Osteocyte (in vitro differentiated cells): ENCODE data around the gene SCN2B. TPM values are rescaled to one million over a fixed set of nuclear protein-coding genes. Genes with fewer than 3 reads are reported as not detected.

Source experiments
- DNase-seq: peaks from one replicate; pipeline ENCODE4 v3.0.0; 2021; ENCODE audit warnings: mixed read lengths; ENCODE audit not compliant: unreplicated experiment; ENCODE audit errors: extremely low spot score
- H3K27ac Mint-ChIP-seq: one replicate; pipeline ENCODE4 v1.8.0; 2021; ENCODE audit warnings: mild to moderate bottlenecking, mixed read lengths; ENCODE audit not compliant: unreplicated experiment
- H3K27me3 Mint-ChIP-seq: one replicate; pipeline ENCODE4 v1.8.0; 2021; ENCODE audit warnings: mixed read lengths; ENCODE audit not compliant: unreplicated experiment
- H3K36me3 Mint-ChIP-seq: one replicate; pipeline ENCODE4 v1.8.0; 2021; ENCODE audit warnings: mixed read lengths; ENCODE audit not compliant: unreplicated experiment
- H3K4me1 Mint-ChIP-seq: one replicate; pipeline ENCODE4 v1.8.0; 2021; ENCODE audit warnings: mixed read lengths; ENCODE audit not compliant: unreplicated experiment
- H3K4me3 Mint-ChIP-seq: one replicate; pipeline ENCODE4 v1.8.0; 2021; ENCODE audit warnings: mild to moderate bottlenecking, moderate library complexity, mixed read lengths; ENCODE audit not compliant: unreplicated experiment
- H3K9me3 Mint-ChIP-seq: one replicate; pipeline ENCODE4 v1.8.0; 2021; ENCODE audit warnings: mixed read lengths; ENCODE audit not compliant: unreplicated experiment
- total RNA-seq: library from RNA; stranded (reverse); gene quantifications from 2 replicates; pipeline ENCODE4 v1.2.1, GENCODE V29; 2021
- TF ChIP-seq, protein P1 (sequence below): fragments of 200-600 bp; sonication (generic); IDR thresholded peaks from 2 replicates; pipeline ENCODE4 v1.5.0; 2021; ENCODE audit warnings: antibody characterized with exemption, mild to moderate bottlenecking, moderate library complexity

SCN2B gene
- total RNA-seq, 1 donor from 2014 or later: not detected

DNA sequence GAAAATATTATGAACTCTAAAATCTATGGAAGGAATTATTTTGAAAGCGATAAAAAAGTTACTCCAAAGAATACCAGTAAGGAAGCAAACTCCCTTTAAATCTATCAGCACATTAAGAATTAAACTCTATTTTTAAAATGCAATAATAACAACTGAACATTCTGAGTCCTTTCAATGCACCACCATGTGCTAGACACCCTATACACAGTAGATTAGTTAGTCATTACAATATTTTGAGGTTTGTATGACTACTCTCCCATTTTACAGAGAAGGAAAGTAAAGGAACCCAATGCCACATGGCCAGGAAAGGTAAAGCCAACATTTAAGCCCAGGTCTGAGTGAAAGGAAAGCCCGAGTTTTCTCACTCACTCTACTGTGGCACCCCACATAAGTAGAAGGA is 30.6 kb upstream of the SCN2B start:
- peaks cover 4% of the 10 kb centered on the region for H3K4me1 Mint-ChIP-seq
- H3K27me3 Mint-ChIP-seq: peaks cover 59% of the 10 kb centered on the region
- TF ChIP-seq, protein P1, sequence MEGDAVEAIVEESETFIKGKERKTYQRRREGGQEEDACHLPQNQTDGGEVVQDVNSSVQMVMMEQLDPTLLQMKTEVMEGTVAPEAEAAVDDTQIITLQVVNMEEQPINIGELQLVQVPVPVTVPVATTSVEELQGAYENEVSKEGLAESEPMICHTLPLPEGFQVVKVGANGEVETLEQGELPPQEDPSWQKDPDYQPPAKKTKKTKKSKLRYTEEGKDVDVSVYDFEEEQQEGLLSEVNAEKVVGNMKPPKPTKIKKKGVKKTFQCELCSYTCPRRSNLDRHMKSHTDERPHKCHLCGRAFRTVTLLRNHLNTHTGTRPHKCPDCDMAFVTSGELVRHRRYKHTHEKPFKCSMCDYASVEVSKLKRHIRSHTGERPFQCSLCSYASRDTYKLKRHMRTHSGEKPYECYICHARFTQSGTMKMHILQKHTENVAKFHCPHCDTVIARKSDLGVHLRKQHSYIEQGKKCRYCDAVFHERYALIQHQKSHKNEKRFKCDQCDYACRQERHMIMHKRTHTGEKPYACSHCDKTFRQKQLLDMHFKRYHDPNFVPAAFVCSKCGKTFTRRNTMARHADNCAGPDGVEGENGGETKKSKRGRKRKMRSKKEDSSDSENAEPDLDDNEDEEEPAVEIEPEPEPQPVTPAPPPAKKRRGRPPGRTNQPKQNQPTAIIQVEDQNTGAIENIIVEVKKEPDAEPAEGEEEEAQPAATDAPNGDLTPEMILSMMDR: no peak
- H3K9me3 Mint-ChIP-seq: no peaks in the 10 kb centered on the region
- H3K36me3 Mint-ChIP-seq: no peaks in the 10 kb centered on the region
- DNase-seq: no peak
- H3K27ac Mint-ChIP-seq: no peak overlapping the region
- H3K4me3 Mint-ChIP-seq: no peak overlapping the region

DNA sequence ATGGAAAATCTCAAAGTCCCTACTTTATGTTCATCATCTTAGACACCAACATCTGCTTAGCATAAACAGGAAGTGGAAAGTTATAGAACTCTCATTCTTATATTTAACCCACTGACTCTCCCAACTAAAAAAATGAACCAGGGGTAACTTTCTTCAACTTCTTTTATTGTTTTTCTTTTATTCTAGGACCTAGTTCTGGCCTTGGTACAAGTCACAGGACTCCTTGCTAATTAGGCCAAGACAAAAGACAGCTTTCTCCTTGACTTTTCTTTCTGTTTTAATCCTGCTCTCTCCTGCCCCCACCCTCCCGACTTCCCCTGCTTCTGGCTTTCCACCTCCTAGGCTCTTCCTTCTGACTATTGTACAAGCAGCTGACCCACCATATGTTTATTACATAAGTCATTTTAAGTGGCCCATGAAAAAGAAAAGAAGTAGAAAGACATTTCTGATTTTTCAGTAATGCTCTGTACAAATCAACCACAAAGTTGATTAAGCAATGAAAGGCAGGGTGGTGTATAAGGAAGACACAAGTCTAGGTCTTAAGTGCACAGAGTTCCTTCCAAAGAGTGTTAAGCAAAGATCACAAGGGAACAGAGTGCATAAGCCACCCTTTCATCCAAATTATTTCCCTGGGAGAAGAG is 30.1 kb upstream of the SCN2B start:
- Mint-ChIP-seq H3K4me1 (peaks cover 4% of the 10 kb centered on the region), H3K27ac (no peak overlapping the region), H3K4me3 (no peak overlapping the region), H3K27me3 (peaks cover 54% of the 10 kb centered on the region), H3K9me3 (no peaks in the 10 kb centered on the region), H3K36me3 (no peaks in the 10 kb centered on the region)
- TF ChIP-seq, protein P1: no peak
- no peak for DNase-seq

DNA sequence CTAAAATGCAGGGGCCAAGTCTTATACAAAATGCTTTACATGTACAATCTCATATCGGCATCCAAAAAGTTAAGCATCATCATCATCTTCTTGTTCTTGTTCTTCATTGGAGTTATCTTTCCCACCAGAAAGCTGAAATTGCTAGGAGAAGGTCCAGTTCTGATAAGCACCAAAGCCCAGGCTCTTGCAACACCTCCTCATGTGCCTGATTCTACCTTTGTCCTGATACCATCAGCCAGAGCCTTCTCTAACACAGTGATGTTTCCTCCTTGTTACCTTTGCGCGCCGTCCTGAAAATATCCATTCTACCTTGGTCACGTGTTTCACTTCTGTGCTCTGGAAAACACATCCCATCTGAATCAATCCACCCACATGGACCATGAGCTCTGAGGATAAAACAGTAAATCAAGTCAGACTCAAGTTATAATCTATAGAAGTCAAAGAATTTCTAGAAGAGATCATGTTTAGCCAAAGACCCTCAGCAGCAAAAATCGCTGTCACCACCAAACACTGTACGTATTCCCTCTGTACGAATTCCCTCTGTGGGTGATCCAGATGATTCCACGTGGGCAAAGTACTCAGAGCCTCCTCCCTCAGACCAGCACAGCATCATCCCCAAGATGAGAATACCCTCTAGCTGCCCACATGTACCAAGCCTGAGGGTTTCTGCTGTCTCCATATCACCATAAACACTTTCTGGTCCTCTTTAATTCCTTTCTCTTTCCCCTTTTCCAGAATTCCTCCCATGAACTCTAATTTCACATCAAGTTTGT is 29.4 kb upstream of the SCN2B start:
- Mint-ChIP-seq H3K27me3 (peaks cover 48% of the 10 kb centered on the region), H3K27ac (no peak overlapping the region), H3K4me3 (no peak overlapping the region), H3K4me1 (peaks cover under 1% of the 10 kb centered on the region), H3K36me3 (no peaks in the 10 kb centered on the region), H3K9me3 (no peaks in the 10 kb centered on the region)
- TF ChIP-seq, protein P1: no peak
- DNase-seq: no peak

DNA sequence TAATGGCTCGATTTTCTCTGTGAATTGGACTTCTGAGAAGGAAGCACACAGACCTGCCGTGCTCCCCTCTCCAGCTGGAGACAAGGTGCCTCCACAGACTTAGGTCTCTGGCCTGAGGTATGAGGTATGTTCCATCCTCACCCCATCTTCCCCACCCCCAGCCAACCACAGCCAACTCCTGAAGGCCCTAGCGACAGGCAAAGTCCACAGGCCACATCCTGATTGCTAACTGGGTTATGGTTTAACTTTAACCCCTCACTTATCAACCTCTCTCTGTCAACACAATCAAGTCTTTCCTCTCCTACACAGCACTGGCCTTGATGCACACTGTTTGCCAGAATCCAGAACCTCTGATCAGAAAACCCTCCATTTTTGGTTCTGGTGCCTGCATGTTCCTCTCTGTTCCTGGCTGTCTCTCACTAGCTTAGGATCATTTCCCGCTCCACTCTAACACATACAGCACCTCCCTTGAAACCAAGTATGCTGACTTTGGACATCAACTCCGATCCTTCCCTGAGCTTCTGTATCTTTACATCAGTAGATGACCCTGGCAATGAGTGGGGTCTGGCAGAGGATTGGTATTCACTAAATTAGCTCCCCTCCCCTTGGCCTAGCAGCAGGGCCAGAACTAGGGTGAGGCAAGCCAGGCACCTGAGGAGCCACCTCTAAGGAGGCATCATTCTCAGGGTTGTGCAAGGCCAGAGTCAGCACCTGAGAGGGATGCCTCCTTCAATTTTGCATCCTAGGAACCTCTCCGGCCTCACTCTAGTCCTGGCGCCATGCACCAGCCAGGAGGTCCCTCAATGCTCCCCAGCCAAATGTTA is 26.4 kb upstream of the SCN2B start:
- Mint-ChIP-seq H3K36me3 (no peaks in the 10 kb centered on the region), H3K27me3 (peaks cover 29% of the 10 kb centered on the region), H3K4me1 (peaks cover 6% of the 10 kb centered on the region), H3K9me3 (no peaks in the 10 kb centered on the region), H3K4me3 (no peak overlapping the region), H3K27ac (no peak overlapping the region)
- DNase-seq: no peak
- TF ChIP-seq, protein P1: no peak

DNA sequence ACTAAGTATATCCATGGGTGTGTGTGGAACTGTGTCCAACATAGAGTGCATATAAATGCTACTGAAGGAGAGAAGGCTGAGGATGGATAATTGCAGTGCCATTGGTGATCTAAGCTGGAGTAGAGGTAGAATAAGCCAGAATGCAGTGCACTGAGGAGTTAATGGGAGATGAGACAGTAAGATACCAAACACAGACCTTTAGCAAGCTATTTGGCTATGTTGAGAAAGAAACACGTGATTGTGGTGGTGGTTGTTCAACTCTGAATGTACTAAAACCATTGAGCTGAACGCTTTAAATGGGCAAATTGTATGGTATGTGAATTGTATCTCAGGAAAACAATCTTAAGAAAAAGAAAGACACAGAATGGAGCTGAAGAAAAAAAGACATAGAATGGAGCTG is 25.5 kb upstream of the SCN2B start:
- peaks cover 6% of the 10 kb centered on the region for H3K4me1 Mint-ChIP-seq
- H3K4me3 Mint-ChIP-seq: no peak overlapping the region
- no peak overlapping the region for H3K27ac Mint-ChIP-seq
- H3K27me3 Mint-ChIP-seq: peaks cover 28% of the 10 kb centered on the region
- no peaks in the 10 kb centered on the region for H3K9me3 Mint-ChIP-seq
- H3K36me3 Mint-ChIP-seq: no peaks in the 10 kb centered on the region
- no peak for DNase-seq
- TF ChIP-seq, protein P1: no peak
